ENCODE results near the gene SLC12A5.

DNA sequence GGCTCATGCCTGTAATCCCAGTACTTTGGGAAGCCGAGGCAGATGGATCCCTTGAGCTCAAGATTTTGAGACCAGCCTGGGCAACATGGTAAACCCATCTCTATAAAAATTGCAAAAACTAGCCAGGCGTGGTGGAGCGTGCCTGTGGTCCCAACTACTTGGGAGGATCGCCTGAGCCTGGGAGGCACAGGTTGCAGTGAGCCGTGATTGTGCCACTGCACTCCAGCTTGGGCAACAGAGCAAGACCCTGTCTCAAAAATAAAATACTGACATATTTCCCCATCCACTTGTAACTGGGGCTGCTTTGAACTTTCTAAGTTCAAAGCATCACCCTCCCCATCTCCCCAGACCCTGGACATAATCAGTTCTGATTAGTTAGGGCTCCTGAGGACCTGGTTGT is 27.5 kb upstream of the SLC12A5 start:
- TF ChIP-seq, protein P1, sequence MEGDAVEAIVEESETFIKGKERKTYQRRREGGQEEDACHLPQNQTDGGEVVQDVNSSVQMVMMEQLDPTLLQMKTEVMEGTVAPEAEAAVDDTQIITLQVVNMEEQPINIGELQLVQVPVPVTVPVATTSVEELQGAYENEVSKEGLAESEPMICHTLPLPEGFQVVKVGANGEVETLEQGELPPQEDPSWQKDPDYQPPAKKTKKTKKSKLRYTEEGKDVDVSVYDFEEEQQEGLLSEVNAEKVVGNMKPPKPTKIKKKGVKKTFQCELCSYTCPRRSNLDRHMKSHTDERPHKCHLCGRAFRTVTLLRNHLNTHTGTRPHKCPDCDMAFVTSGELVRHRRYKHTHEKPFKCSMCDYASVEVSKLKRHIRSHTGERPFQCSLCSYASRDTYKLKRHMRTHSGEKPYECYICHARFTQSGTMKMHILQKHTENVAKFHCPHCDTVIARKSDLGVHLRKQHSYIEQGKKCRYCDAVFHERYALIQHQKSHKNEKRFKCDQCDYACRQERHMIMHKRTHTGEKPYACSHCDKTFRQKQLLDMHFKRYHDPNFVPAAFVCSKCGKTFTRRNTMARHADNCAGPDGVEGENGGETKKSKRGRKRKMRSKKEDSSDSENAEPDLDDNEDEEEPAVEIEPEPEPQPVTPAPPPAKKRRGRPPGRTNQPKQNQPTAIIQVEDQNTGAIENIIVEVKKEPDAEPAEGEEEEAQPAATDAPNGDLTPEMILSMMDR (IDR thresholded peaks at IDR 0.05): no peak
- TF ChIP-seq POLR2A (IDR thresholded peaks at IDR 0.05): no peak
- TF ChIP-seq EP300 (IDR thresholded peaks at IDR 0.05): no peak
